NCI-H524 treated with DMSO at 0.1 percent for 48 hours (cell line): ENCODE measurements around the gene ZFHX3.

Source experiments
- DNase-seq: peaks from one replicate; lab custom pipeline; 2025; lab: John Stamatoyannopoulos, UW

The ZFHX3 gene

DNA sequence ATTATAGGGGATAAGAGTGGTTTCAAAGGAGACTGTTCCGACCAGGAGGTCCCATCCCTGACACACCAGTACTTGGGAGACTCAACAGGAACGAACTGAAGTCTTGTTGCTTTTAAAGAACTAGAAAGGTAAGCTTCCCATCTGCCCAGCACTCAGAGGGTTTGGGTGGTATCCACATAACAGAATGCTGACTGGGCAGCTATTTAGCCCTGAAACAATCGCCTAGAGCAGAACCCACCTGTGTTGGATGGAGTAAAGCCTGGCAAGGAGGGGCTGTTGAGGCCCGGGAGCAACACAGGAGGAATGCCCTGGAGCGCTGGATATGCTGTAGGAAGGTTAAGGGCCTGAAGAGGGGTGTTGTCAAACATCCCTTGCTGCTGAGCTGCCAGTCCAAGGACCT, 254.9 kb downstream of the ZFHX3 start:
- DNase-seq: no peak

DNA sequence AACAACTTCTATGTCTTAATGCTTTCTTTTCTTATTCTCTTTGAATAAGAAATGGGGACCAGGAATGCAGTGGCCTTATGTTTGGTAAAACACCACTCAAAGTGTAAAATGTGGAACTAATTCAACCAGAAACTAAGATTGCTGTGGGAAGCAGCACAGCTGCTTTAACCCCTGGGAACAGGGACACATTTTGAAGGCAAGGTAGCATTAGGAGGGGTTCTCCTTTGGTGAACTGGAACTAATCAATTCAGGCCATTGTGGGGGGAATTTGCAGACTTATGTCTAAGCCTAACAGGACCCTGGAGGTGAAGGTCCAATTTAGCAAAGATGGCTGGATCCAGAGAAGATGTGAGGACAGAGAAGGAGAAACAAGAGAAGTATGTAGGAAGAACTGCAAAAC, 256.1 kb downstream of the ZFHX3 start:
- no peak for DNase-seq

DNA sequence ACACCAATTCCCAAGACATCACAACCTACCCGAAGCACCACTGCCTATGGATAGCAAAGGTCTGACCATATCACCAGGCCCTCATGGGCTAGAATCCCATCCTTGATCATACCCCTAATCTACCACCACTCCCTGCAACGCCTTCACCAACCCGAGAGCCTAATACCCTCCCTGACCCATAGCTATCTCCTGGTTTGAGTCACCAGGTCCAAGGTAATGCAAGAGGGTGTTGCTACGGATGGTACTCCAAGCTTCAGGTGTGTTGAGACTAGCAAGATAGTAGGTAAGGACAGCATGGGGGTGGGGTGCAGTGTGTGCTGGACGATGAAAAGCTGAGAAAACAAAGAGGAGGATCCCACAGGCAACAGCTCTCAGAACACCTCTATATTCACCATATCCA, 258.0 kb downstream of the ZFHX3 start:
- DNase-seq: no peak

DNA sequence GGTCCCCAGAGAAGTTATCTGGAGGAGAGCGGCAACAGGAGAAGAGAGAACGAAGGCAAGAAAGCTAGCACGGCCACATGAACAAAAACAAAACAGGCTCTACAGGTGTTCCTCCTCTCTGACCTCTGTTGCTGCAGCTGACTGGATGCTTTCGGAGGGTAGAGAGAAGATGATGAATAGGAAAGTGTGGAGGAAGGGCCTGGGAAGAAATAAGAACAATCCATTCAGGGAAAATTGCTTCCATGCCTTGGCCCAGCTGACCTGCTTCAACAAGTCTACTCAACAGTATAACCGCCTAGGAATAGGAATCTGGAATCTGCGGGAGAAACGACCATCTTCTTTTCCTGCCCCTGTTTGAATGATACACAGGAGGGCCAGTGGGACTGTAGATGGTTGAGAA, 258.5 kb downstream of the ZFHX3 start:
- no peak for DNase-seq

DNA sequence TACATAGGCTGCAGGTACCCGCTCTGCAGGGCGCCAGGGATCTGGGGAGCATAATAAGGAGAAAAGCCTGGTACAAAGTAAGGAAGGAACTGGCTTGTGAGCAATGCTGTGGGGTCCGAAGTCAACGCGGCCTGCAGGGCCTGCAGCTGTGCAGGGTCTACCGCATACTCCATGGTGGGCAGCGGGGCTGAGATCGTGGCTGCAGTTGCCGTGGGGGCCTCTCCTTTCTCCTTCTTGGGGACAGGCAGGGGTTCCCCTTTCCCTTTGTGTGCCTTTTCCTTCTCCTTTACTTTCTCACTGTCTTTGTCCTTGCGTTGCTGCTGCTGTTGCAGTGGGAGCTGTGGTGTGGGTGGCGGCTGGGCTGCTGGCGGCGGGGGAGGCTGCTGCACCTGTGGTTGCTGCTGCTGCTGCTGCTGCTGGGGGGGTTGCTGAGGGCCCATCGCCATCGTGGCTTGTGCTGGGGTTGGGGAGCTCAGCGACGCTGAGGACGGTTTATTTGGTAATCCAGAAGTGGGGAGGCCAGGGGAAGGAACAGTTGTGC, 259.6 kb downstream of the ZFHX3 start:
- no peak for DNase-seq

DNA sequence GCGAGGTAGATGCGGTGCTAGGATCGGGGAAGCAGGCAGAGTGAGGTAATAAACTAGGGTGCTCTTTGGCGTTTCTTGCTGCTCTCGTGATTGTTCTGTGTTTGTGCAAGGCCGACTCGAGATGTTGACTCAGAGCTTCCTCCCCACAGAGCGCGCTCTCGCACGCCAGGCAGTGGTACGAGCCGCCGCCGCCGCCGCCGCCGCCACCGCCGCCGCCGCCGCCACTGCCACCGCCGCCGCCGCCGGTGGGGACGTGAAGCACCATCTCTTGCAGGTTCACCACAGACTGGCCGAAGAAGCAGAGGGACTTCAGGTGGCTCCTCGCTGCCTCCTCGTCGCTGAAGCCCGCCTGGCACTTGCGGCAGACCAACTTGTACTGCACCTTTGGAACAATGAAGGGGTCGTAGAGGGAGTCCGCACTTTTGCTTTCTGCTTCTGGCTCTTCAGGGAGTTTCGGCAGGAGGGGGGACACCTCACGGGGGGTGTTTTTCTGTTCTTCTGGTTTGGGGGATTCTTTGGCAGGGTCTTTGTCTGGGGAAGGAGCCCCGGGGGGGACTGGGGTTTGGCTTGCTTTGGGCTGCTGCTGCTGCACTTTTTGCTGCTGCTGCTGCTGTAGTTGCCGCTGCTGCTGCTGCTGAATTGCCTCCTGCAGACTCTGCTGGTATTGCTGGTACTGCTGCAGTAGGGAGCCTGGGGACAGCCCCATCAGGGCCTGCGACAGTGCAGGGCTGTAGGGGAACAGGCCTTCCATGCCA, 260.2 kb downstream of the ZFHX3 start:
- no peak for DNase-seq

DNA sequence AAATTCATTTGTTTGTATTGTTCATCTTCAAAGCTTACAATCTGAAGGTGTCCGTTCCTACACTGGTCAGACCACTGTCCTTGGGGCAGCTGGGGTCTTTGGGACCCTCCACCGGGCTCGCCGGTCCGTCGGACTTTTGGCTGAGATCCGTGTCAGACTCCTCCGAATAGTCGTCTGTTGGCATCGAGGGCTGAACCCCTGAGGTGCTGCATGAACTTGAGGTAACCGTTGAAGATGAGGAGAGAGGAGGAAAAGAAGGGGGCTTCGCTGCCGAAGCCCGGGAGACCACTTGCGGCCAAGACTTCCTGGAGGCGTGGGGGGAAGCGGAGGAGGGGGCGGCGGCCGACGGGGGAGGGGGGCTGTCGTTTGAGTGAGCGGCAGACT, 260.8 kb downstream of the ZFHX3 start:
- no peak for DNase-seq

DNA sequence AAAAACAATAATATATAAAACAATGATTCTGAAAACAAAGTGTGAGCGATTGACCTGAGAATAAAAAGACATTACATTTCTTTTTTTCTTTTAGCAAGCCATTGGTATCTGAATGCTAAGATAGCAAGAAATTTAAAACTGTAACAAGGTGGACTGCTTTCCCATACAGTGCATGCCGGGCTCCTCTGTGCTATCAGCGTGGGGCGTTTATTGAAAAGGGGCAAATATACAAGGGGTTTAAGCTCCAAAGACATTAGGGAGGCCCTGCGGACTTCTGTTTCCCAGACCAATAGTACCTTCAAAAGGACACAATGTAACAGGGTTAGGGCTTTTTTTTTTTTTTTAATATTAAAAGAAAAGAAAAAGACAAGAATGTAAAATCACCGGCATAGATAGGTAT, 261.3 kb downstream of the ZFHX3 start:
- no peak for DNase-seq

DNA sequence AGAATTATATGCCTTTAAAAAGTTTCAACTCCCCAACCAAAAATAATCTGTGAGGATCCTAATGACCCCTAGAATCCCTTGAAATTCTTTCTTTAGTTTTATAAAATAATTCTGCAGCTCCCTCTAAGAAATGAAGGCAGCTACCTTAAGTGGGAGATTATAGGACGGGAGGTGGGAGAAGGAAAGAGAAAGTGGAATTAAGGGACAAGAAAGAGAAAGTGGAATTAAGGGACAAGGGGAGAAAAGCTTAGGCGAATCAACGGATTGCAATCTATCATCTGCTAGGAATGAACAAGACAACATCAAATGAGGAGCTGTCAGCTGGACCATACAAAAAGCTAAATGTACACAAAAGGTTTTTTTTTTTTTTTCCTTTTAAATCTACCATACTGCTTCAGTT, 262.0 kb downstream of the ZFHX3 start:
- DNase-seq: no peak

DNA sequence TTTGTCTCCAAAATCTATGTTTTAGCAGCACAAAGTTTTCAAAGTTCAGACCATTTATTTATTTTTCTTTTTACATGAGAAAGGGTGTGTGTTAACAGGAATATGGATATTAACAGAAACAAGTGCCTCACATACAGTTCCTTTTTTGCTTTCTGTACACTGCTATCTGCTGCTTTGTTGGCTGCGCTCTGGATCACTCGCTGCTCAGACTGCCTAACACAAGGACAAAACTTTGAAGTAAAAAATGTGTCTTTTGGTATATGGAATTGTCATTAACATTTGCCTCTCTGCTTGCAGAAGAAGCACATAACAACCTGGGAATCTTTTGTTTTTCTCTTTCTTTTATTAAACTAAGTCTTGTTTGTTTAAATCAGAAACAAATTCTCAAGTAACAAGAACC, 262.8 kb downstream of the ZFHX3 start:
- DNase-seq: no peak

DNA sequence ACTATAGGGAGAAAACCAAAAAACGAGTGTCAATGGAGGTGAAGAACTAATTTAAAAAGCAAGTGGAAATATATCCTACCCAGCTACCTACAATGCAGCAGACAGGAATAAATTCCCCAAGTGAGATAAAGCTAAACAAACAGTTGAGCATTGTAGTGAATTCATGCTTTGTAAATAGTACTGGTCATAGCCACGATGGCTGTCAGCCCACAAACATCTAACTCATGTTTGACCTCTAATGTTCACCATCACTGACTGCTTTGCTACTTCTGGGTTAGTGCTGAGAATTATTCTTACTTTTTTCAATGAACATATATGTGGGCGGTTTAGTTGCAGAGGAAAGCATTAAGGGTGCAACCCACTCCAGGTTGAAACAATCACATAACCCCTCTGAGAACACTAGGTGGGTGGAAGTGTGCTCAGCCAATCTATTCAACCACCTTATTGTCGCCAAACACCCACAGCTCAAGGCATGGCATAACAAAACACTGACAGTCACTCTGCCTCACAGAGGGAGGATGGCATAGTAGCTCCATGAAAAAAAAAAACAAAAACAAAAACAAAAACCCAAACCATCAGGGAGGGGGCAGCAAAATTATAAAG, 264.1 kb downstream of the ZFHX3 start:
- no peak for DNase-seq

DNA sequence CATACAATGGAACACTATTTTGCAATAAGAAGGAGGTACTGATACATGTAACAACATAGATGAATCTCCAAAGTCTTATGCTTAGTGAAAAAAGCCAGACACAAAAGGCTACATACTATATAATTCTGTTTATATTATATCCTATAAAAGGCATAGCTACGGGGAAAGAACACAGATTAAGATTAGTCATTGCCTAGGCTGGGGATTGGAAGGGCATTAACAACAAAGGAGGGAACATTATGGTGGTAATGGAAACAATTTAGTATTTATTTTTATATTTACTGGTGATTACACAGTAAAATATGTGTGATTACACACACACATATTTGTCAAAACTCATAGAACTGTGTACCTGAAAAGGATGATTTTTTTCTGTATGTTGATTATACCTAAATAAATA, 278.1 kb downstream of the ZFHX3 start:
- DNase-seq: no peak

DNA sequence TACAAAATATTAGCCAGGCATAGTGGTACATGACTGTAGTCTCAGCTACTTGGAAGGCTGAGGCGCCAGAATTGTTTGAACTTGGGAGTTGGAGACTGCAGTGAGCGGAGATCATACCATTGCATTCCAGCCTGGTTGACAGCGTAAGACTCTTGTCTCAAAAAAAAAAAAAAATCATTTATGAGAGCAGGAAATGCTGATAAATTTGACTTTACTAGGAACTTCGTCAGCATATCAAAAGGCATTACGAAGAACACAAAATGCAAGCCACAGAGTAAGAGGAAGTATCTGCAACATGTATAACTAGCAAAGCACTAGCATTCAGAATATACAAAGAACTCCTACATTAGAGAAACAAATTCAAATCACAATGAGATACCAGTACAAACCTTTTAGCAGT, 279.3 kb downstream of the ZFHX3 start:
- no peak for DNase-seq

DNA sequence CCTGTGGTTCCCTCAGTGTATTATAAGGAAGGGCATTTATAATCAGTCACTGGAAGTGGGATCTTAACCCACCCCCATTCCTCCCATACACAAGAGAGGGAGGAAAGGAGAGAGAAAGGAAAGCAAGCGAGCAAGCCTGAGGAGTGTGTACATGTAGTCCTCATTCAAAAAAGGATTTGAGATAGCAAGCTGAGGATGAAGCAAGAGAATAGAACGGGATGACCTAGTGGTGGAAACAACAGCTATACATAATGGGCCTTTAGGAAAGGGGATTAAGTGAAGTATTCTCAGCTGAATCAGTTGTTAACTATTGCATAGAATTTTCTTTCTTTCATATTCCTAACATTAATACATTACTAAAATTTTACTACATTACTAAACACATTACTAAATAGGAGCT, 281.4 kb downstream of the ZFHX3 start:
- DNase-seq: no peak

DNA sequence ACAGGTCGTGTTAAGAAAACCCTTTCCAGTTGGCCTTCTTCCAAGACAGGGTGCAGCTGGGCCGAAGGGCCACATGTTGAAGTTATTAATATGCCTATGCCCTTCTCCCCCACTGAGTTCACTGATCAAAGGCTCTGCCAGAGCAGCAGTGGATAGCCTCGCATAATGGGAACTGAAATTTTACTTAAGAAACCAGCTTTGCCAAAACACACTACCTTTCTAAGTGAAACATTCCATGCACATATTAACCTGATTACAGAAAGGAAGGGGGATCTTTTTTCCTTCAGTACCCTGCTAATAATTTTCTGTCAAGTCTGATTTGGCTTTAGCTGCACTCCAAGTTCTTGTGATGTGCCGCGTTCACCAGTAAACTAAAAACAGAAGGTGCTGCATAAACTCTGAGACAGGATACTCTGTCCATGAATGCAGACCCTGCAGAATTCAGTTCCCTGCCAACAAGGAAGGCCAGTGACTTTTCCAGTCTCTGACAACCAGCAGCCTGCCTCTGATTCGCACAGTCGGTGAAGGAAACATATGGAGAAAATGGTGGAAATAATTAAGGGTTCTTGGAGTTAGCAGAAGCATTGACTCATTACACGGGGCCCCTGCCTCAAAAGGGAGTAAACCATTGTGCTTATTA, 283.8 kb downstream of the ZFHX3 start:
- peak; percentile 45 for DNase-seq

DNA sequence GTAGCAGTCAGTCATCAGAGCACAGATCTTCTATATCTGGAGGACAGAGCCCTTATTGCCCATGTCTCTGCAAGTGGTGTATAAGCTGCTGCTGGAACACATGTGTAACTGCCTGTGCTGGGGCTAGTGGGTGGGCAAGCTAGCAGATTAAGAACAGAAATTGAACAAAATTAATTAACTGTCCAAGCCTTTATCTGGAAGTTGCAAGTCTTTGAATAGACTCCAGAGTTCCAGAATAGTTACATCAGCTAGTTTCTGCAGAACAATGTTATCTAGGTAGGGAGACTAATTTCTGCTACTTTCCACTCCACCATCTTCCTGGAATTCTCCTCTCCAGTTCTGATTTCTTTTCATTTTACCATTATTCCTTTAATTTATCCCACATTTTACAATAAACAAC, 287.3 kb downstream of the ZFHX3 start:
- DNase-seq: no peak

DNA sequence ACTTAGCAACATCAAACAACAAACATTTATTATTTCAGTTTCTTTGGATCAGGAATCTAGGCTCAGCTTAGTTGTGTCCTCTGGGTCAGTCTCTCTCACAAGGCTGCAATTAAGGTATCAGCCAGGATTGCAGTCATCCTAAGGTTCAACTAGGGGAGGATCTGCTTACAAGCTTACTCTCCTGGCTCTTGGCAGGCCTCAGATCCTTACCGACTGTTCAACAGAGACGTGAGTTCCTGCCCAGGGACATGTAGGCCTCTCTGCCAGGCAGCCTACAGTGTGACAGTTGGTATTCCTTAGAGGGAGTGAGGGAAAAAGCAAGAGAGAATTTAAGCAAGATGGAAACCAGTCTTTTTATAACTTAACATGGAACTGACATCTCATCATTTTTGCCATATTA, 294.0 kb downstream of the ZFHX3 start:
- no peak for DNase-seq

DNA sequence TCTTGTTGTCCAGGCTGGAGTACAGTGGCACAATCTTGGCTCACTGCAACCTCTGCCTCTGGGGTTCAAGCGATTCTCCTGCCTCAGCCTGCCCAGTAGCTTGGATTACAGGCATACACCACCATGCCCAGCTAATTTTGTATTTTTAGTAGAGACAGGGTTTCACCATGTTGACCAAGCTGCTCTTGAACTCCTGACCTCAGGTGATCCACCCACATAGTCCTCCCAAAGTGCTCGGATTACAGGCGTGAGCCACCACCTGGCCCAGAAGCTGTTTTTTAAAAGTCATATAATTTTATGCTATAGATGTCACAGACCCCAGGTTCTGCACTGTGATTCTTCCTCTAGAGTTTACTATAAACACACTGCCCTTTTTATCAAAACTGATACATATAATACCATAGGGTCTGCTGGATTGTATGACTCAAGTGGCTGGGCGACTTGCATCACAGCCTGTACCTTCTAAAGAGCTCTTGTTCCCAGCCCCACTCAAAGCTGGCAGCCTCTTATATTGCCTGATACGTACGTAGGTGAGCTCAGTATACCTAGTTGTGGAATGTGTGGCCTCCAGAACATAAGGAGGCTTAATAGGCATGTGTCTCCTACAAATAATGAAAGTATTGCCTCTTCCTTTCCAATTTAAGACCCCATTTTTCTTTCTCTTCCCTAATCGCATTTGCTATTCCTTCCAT, 295.8 kb downstream of the ZFHX3 start:
- DNase-seq: no peak

DNA sequence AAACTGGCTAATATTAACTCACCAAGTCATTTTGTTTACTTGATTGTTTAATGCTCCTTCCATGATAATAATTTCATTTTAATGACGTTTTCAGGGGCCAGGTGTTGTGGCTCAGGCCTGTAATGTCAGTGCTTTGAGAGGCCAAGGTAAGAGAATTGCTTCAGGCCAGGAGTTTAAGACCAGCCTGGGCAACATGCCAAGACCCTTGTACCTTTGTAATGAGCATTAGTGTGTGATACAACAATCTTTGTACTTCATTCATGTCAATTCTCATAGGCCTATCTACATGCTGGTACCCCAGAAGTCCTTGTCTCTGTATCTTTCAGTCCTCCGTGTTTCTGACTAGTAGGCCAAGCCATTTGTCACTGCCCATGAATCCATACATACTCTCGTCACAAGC, 296.9 kb downstream of the ZFHX3 start:
- DNase-seq: no peak

DNA sequence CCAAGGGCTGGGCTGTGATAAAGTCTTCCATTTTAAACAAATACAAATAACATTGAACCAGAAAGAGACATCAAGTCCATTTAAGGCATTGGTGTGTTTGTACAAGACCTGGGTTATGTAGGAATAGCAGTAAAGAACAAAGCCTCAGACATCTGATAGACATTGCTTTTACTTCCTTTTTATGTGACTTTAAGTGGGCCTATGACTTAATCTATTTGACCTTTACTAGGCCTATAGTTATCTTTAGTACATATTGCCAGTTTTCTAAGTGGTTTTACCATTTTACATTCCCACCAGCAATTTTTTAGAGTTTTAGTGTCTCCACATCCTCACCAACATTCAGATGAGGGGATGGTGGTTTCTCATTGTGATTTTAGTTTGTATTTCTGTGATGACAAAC, 298.8 kb downstream of the ZFHX3 start:
- DNase-seq: no peak

DNA sequence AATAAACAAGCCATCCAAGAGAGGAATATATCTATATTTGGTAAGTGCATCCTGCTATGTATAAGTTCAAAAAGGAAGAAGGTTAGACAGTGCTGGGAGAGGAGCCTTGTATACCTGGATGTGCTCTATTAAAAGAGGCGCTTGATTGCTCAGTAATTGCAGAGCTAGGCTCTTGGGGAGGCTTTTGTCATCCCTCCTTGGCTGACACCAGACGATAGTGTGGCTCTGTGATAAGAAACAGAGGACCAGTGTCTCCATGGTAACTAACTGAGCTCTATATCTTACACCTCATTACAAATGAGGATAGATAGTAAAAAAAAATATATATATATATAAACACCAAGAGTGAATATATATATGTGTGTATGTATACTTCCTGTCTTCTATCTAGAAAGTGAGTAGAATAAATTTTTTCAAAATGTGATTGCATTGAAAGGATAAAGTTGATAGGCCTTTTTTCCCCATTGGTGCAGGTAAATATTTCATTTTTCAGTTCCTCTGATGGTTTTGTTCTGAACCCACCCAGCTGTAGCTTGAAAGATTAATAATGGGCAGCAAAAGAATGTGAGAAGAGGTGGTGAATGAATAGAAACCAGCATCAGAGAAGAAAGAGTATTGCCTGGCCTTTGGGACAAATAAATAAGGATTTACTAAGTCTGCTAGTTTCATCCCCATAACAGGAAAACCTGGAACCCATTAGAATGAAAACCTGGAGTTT, 303.7 kb downstream of the ZFHX3 start:
- no peak for DNase-seq
